Duodenal mucosa (tissue), 2 donors: ENCODE results near the gene ELAVL2.

Source experiments
- H3K27ac ChIP-seq: one replicate; pipeline ENCODE4 v1.7.0; 2013; ENCODE audit warnings: low read depth, low read length
- H3K27me3 ChIP-seq, 2 donors: one replicate each; pipeline ENCODE4 v1.7.0; 2013; ENCODE audit warnings: low read length in 2 of 2, control low read depth in 1 of 2; ENCODE audit not compliant: insufficient read depth in 2 of 2, control insufficient read depth in 1 of 2
- H3K36me3 ChIP-seq, 2 donors: one replicate each; pipeline ENCODE4 v1.7.0; 2013; ENCODE audit warnings: low read length in 2 of 2, control low read depth in 1 of 2; ENCODE audit not compliant: insufficient read depth in 2 of 2, control insufficient read depth in 1 of 2
- H3K4me1 ChIP-seq, 2 donors: one replicate each; pipeline ENCODE4 v1.7.0; 2013; ENCODE audit warnings: low read length in 2 of 2, control low read depth in 1 of 2; ENCODE audit not compliant: insufficient read depth in 2 of 2, control insufficient read depth in 1 of 2
- H3K4me3 ChIP-seq, 2 donors: one replicate each; pipeline ENCODE4 v1.7.0; 2013; ENCODE audit warnings: low read length in 2 of 2, low read depth in 1 of 2
- H3K9ac ChIP-seq, 2 donors: one replicate each; pipeline ENCODE4 v1.7.0; 2013; ENCODE audit warnings: low read length in 2 of 2, low read depth in 1 of 2
- H3K9me3 ChIP-seq, 2 donors: one replicate each; pipeline ENCODE4 v1.7.0; 2013; ENCODE audit warnings: low read length in 2 of 2, control low read depth in 1 of 2; ENCODE audit not compliant: control insufficient read depth in 1 of 2

The ELAVL2 gene

GRCh38 chr9:23747088-23748075, 78.7 kb downstream of the ELAVL2 start:
- no peak overlapping the region for H3K4me3 ChIP-seq
- no peak overlapping the region for H3K9ac ChIP-seq
- no peaks in the 10 kb centered on the region for H3K27me3 ChIP-seq
- H3K4me1 ChIP-seq: no peaks in the 10 kb centered on the region
- no peaks in the 10 kb centered on the region for H3K9me3 ChIP-seq
- H3K36me3 ChIP-seq: no peaks in the 10 kb centered on the region
- H3K27ac ChIP-seq: no peak overlapping the region

DNA sequence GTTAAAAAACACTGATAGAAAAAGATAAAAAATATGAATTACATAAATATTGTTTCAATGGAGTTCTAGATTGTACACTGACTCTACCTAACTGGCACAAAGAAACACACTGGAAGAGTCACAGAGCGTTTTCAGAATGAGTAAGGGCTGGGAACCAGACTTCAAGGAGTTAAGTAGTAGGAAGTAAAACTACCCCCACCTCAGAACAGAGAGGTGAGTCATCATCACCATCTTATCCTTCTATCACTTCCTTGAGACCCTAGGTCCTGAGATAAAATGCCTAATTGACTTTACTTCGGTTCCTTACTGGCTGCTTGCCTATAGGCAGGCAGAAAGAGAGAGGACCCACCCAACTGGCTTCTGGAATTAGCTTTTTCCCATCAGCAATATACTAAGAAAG, 79.7 kb downstream of the ELAVL2 start:
- Histone ChIP-seq H3K9ac (no peak overlapping the region), H3K4me1 (no peaks in the 10 kb centered on the region), H3K4me3 (no peak overlapping the region), H3K27ac (no peak overlapping the region), H3K9me3 (no peaks in the 10 kb centered on the region), H3K36me3 (no peaks in the 10 kb centered on the region), H3K27me3 (no peaks in the 10 kb centered on the region)

DNA sequence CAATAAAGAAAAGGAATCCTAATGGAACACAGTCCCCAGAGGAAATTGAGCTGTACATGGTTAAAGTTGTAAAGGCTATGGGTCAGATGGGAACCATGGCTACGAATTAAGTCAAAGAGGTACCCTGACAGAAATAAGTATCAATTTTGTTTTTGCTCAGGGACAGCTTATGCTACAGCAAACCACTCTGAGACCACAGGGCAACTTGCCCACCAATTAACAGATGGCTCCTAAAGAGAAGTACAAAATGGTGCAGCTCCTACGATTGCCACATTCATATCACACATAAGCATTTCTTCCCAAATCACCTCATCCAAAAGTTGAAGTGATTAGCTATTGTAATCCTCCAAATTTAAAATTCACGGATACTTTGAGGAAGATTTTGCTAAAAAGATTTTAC, 83.0 kb downstream of the ELAVL2 start:
- Histone ChIP-seq H3K4me1 (no peaks in the 10 kb centered on the region), H3K27me3 (no peaks in the 10 kb centered on the region), H3K9me3 (peaks cover 0 to 12% of the 10 kb centered on the region in 2 donors), H3K27ac (no peak overlapping the region), H3K4me3 (no peak overlapping the region), H3K9ac (no peak overlapping the region), H3K36me3 (no peaks in the 10 kb centered on the region)

GRCh38 chr9:23741351-23741750, 84.7 kb downstream of the ELAVL2 start:
- Histone ChIP-seq H3K4me1 (no peaks in the 10 kb centered on the region), H3K36me3 (no peaks in the 10 kb centered on the region), H3K27ac (no peak overlapping the region), H3K4me3 (no peak overlapping the region), H3K9me3 (peaks cover 0 to 13% of the 10 kb centered on the region in 2 donors), H3K27me3 (no peaks in the 10 kb centered on the region), H3K9ac (no peak overlapping the region)

DNA sequence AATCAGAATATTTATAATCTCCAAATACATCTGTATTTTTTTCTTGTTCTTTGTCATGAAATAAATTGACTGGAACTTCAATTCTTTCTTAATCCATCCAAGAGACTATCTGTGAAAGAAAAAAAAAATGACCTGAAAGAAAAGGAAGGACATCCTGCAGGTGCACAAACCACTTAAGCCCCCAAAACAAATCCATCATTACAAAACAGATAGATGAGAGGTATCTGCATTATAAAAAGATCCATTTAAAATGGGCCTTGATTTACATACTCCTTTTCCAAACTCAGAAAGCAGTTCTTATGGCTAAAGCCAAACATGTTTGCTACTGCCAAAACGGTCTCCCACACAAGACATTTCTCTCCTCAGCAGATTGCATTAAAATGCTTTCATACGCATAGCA, 85.5 kb downstream of the ELAVL2 start:
- no peak overlapping the region for H3K9ac ChIP-seq
- no peaks in the 10 kb centered on the region for H3K36me3 ChIP-seq
- no peak overlapping the region for H3K27ac ChIP-seq
- H3K4me3 ChIP-seq: no peak overlapping the region
- H3K4me1 ChIP-seq: no peaks in the 10 kb centered on the region
- H3K9me3 ChIP-seq: peaks cover 0 to 13% of the 10 kb centered on the region in 2 donors
- no peaks in the 10 kb centered on the region for H3K27me3 ChIP-seq

DNA sequence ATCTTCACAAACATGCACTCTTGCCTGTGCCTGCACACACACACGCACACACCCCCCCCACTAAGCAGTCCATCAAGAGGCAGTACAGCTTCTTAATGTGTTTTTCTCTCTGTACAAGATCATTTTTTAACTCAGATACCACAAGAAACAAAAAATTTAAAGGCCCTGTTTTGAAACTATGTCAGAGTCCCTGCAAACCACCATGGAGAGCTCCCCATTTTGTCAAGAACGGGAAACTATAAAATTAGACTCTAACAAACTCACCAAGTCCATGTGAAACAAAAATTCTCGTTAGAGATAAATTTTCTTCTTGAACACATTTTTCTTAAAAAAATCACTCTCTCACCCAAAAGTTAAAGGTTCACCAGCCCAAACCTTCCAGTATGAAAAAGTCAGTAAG, 86.3 kb downstream of the ELAVL2 start:
- H3K9ac ChIP-seq: no peak overlapping the region
- H3K36me3 ChIP-seq: no peaks in the 10 kb centered on the region
- H3K9me3 ChIP-seq: peaks cover 0 to 13% of the 10 kb centered on the region in 2 donors
- no peaks in the 10 kb centered on the region for H3K4me1 ChIP-seq
- no peak overlapping the region for H3K27ac ChIP-seq
- H3K27me3 ChIP-seq: no peaks in the 10 kb centered on the region
- H3K4me3 ChIP-seq: no peak overlapping the region

GRCh38 chr9:23736293-23736692, 89.7 kb downstream of the ELAVL2 start:
- no peak overlapping the region for H3K4me3 ChIP-seq
- H3K27ac ChIP-seq: no peak overlapping the region
- peaks cover 0 to 16% of the 10 kb centered on the region in 2 donors for H3K9me3 ChIP-seq
- H3K27me3 ChIP-seq: no peaks in the 10 kb centered on the region
- no peaks in the 10 kb centered on the region for H3K36me3 ChIP-seq
- no peak overlapping the region for H3K9ac ChIP-seq
- H3K4me1 ChIP-seq: no peaks in the 10 kb centered on the region

- Histone ChIP-seq H3K9me3 (peaks cover 0 to 5% of the 10 kb centered on the region in 2 donors), H3K4me3 (no peak overlapping the region), H3K4me1 (no peaks in the 10 kb centered on the region), H3K9ac (no peak overlapping the region), H3K27me3 (no peaks in the 10 kb centered on the region), H3K36me3 (no peaks in the 10 kb centered on the region), H3K27ac (no peak overlapping the region)
These were observed 92.5 kb downstream of the ELAVL2 start for GRCh38 chr9:23733495-23734078.

- Histone ChIP-seq H3K27ac (no peak overlapping the region), H3K4me3 (no peak overlapping the region), H3K4me1 (no peaks in the 10 kb centered on the region), H3K27me3 (no peaks in the 10 kb centered on the region), H3K9me3 (peaks cover 0 to 3% of the 10 kb centered on the region in 2 donors), H3K36me3 (no peaks in the 10 kb centered on the region), H3K9ac (no peak overlapping the region)
These were observed 94.7 kb downstream of the ELAVL2 start for GRCh38 chr9:23731353-23731752.

DNA sequence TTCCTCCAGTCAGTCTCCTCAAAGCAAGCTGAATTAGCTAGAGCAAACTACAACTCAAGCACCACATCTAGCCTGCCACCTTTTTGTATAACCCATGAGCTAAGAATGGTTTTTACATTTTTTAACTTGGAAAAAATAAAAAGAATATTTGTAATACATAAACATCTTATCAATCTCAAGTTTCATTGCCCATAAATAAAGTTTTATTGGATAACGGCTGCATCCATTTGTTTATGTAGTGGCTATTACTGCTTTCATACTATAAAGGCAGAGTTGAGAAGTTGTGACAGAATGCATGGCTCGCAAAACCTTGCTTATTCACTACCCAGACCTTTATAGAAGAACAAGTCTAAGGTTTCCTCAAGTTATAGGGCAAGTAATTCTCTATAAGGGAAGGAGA, 95.7 kb downstream of the ELAVL2 start:
- Histone ChIP-seq H3K4me1 (no peaks in the 10 kb centered on the region), H3K27ac (no peak overlapping the region), H3K9ac (no peak overlapping the region), H3K36me3 (no peaks in the 10 kb centered on the region), H3K27me3 (no peaks in the 10 kb centered on the region), H3K9me3 (peaks cover 0 to 3% of the 10 kb centered on the region in 2 donors), H3K4me3 (no peak overlapping the region)
